Measurements from ENCODE around the gene CSE1L.
"Not testable (repeated sequence)": the region's sequence is repeated elsewhere in the genome, so short reads cannot be mapped to it uniquely, and the experiment has no call there.

Gene CSE1L

GRCh38 chr20:49100972-49101371 is 54.9 kb downstream of the CSE1L start:
- no peak for TF ChIP-seq ZNF274 (IDR thresholded peaks at IDR 0.05; ENCODE audit: low read depth, low read length)
- no peak overlapping the region for H3K4me3 ChIP-seq (ENCODE audit: low read length)

DNA sequence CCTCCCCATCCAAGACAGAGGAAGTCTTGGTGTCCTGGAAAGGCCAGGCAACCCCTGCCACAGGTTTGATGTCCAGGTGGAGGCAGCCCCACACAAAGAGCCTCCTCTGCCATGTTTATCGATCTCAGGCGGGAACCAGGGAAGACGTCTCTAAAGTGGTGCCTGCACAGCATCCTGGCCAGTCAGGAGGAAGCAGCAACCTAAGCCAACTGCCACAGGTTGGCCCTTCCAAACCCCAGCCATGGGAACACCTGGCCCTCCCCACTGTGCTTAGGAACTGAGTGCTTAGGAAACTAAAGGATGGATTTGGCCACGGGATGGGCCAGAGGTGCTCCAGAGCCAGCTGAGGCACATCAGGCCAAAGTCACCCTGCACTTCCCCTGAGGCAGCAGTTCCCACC is 56.9 kb downstream of the CSE1L start:
- H3K4me3 ChIP-seq (ENCODE audit: low read length), result no peak overlapping the region
- TF ChIP-seq ZNF274 (IDR thresholded peaks at IDR 0.05; ENCODE audit: low read depth, low read length), result no peak

DNA sequence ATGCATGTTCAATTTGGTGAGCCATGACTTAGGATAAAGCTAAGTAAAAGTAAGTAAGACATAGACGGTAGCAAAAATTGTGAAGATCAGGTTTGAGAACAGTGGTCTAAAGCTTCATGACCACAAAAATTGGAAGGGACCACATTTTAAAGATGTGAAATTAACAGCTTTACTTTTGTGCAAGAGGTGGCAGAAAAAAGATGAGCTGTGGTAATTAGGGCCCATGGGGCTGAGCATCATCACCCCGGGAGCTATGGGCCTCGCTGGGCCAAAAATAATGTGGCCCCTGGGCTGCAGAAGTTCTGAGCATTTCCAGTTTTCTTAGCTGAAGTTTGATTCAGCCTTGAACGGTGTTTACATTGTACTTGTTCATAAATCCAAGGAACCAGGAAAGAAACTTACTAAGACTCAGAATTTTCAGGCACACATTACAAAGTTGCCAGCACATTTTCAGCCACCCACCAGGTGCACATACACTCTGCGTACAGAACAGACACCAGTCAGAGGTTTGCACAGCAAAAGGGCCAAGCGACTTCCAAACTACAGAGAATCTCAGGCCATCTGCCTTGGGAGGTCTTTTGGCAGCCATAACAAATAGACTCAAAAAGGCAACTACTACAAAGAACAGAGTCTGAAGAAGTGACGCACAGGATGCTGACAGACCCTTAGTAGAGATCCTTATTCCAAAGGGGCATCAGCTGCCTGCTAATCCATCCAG is 57.7 kb downstream of the CSE1L start:
- no peak for TF ChIP-seq ZNF274 (IDR thresholded peaks at IDR 0.05; ENCODE audit: low read depth, low read length)
- no peak overlapping the region for H3K4me3 ChIP-seq (ENCODE audit: low read length)

- no peak for TF ChIP-seq ZNF274 (IDR thresholded peaks at IDR 0.05; ENCODE audit: low read depth, low read length)
- H3K4me3 ChIP-seq (ENCODE audit: low read length), result no peak overlapping the region
Measured at GRCh38 chr20:49104365-49104648, 58.2 kb downstream of the CSE1L start.

DNA sequence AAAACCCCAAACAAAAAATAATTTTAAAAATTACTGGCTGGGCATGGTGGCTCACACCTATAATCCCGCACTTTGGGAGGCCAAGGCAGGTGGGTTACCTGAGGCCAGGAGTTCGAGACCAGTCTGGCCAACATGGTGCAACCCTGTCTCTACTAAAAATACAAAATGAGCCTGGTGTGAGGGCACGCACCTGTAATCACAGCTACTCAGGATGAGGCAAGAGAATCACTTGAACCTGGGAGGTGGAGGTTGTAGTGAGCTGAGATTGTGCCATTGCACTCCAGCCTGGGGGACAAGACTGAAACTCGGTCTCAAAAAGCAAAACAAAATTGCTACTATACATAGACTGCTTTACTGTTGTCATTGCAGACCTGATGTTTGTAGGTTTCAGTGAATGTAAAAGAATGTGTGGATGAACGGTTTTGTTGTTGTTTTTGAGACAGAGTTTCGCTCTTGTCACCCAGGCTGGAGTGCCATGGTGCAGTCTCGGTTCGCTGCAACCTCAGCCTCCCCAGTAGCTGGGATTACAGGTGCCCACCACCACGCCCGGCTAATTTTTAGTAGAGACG is 59.0 kb downstream of the CSE1L start:
- H3K4me3 ChIP-seq (ENCODE audit: low read length), result not testable (repeated sequence)

DNA sequence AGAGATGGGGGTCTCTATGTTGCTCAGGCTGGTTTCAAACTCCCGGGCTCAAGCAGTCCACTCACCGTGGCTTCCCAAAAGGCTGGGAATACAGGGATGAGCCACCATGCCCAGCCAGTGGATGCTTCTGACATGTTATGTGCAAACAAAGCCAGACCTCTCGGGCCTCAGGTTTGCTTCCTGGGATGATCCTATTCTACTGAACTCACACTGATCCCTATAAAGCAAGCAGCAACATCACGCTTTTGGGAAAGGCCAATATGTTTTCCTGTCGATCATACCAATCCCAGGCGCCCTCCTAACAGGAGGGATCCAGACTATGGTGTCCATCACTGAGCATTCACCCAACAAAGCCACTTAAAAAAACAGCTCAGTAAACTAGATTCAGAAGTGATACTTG is 60.2 kb downstream of the CSE1L start:
- H3K4me3 ChIP-seq (ENCODE audit: low read length), result no peak overlapping the region
- TF ChIP-seq ZNF274 (IDR thresholded peaks at IDR 0.05; ENCODE audit: low read depth, low read length), result no peak

- no peak overlapping the region for H3K4me3 ChIP-seq (ENCODE audit: low read length)
- TF ChIP-seq ZNF274 (IDR thresholded peaks at IDR 0.05; ENCODE audit: low read depth, low read length), result no peak
Measured at GRCh38 chr20:49110767-49111694, 64.9 kb downstream of the CSE1L start.

DNA sequence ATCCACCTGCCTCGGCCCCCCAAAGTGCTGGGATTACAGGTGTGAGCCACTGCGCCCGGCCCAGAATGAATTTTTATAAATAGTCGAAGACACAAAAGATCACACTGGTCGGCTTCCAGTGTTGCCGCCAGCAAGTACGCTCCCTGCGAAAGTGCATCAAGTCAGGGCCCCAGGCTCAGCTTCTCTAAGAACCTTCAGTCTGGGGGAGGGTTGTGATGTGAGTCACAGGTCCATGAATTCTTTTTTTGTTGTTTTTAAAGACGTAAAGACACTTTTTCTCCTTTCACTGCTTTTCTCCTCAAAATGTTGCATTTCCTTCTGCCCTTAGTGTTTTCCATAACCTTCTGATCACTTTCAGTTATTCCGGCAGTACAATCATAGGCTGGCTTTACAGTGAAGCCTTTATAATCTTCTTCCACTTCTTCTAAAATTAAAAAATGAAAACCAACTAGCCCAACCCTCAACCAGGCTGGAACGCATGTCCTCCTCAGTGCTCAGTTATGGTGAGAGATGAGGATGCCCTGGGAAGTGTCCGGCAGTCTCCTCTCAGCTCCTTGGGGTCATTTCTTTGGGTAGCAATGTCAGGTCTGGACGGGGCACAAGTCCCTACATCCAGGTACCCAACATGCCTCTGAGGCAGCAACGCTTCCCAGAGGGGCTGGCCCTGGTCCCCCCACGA is 66.6 kb downstream of the CSE1L start:
- no peak for TF ChIP-seq ZNF274 (IDR thresholded peaks at IDR 0.05; ENCODE audit: low read depth, low read length)
- no peak overlapping the region for H3K4me3 ChIP-seq (ENCODE audit: low read length)

GRCh38 chr20:49115564-49115963 is 69.5 kb downstream of the CSE1L start:
- TF ChIP-seq ZNF274 (IDR thresholded peaks at IDR 0.05; ENCODE audit: low read depth, low read length), result no peak
- no peak overlapping the region for H3K4me3 ChIP-seq (ENCODE audit: low read length)

GRCh38 chr20:49118307-49118706 is 72.2 kb downstream of the CSE1L start:
- H3K4me3 ChIP-seq (ENCODE audit: low read length), result no peak overlapping the region
- no peak for TF ChIP-seq ZNF274 (IDR thresholded peaks at IDR 0.05; ENCODE audit: low read depth, low read length)

DNA sequence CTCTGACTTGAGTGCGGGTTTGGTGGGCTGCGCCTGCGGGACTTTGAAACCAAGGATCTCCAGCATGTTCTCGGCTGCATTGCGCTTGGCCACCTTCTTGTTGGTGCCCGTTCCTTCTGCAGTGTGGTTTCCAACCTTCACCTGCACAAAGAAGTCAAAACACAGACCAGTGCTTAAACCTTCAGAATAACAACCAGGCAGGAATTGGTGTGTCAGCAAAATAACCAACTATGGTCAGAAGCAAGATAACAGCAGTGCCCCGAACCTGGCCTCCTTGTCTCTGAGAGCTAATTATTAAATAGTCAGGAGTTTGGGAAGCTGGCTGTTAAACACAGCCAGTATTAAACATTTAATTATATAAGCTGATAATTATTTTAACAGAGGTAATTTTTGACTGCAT is 73.9 kb downstream of the CSE1L start:
- TF ChIP-seq ZNF274 (IDR thresholded peaks at IDR 0.05; ENCODE audit: low read depth, low read length), result no peak
- no peak overlapping the region for H3K4me3 ChIP-seq (ENCODE audit: low read length)

- no peak for TF ChIP-seq ZNF274 (IDR thresholded peaks at IDR 0.05; ENCODE audit: low read depth, low read length)
Measured at GRCh38 chr20:49122920-49123319, 76.8 kb downstream of the CSE1L start.

GRCh38 chr20:49123982-49124381 is 77.9 kb downstream of the CSE1L start:
- no peak overlapping the region for H3K4me3 ChIP-seq (ENCODE audit: low read length)
- no peak for TF ChIP-seq ZNF274 (IDR thresholded peaks at IDR 0.05; ENCODE audit: low read depth, low read length)

More at GRCh38 chr20:49122920-49123319, 76.8 kb downstream of the CSE1L start:
- no peak overlapping the region for H3K4me3 ChIP-seq (ENCODE audit: low read length)

DNA sequence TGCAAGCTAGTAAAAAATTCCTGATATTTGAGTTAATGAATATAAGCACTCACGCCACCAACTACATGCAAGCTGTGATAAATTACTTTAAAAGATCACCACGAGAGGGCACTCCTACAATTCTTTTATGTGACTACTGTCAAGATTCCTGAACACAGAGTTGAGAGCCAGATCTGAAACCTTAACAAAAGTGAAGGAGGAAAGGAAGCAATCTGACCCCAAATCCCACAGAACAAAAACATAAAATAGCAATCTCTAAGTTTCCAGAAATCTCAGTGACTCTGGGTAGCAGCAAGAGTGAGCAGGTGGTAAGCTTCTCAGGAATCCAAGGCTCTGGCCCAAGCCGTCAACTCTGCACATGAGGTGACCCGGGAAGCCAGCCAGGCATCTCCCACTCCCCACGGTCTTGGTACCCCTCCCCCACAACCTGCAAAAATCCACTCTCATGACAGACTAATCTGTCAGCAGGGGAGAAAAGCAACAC is 86.9 kb downstream of the CSE1L start:
- no peak overlapping the region for H3K4me3 ChIP-seq (ENCODE audit: low read length)
- TF ChIP-seq ZNF274 (IDR thresholded peaks at IDR 0.05; ENCODE audit: low read depth, low read length), result no peak
